Measurements from ENCODE around the gene ABCA3.

Gene ABCA3

DNA sequence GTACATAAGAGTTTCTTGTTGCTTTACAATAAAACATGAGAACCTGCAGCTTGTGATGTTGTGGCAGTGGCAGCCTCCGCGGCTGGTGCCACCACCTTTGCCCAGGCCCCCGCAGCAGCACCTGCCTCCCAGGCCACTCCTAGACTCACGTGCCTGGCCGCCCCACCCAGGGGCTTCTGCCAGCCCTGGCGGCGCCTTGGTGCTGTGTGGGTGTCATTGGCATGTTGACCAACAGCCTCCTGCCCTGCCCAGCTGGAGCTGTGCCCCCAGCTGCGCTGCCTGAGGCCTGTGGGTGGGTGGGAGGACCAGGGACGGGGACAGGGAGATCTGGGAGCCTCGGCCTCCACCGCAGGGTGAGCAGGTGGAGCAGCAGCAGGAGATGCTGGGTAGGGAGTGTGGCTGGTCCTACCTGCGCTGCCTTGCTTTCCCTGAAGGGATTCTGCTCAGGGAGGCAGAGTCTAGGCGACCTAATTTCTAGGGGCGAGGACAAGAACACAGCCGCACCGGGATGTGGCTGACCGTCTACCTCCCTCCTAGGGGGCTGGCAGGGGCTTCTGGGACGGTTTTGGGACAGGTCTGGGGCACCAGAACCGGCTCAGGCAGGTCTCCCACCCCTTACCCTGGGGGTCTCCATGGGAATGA is 104.7 kb downstream of the ABCA3 start:
- DNase-seq (ENCODE audit: low read depth in 1 of 2, low spot score in 1 of 2): no peak

GRCh38 chr16:2235234-2235651 is 105.3 kb downstream of the ABCA3 start:
- DNase-seq (ENCODE audit: low read depth in 1 of 2, low spot score in 1 of 2): no peak

DNA sequence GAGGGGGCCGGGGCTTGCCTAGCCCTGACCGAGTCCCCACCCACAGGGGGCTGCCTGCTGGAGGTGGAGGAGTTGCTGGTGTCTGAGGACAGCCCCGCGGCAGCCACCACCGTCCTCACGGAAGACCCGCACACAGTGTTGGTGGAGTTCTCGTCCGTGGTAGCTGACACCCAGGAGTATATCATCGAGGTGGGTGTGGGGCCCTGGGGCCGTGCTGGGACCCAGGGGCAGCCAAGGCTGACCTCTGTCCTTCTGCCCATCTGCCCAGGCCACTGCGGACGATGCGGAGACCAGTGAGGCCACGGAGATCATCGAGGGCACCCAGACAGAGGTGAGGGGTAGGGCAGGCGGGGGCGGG is 105.7 kb downstream of the ABCA3 start:
- no peak for DNase-seq (ENCODE audit: low read depth in 1 of 2, low spot score in 1 of 2)

- no peak for DNase-seq (ENCODE audit: low read depth in 1 of 2, low spot score in 1 of 2)
Observed at GRCh38 chr16:2233872-2234812, 106.4 kb downstream of the ABCA3 start.

- no peak for DNase-seq (ENCODE audit: low read depth in 1 of 2, low spot score in 1 of 2)
Observed at GRCh38 chr16:2233046-2233775, 107.3 kb downstream of the ABCA3 start.

- DNase-seq (ENCODE audit: low read depth in 1 of 2, low spot score in 1 of 2): no peak
Observed at GRCh38 chr16:2232094-2232990, 108.2 kb downstream of the ABCA3 start.

DNA sequence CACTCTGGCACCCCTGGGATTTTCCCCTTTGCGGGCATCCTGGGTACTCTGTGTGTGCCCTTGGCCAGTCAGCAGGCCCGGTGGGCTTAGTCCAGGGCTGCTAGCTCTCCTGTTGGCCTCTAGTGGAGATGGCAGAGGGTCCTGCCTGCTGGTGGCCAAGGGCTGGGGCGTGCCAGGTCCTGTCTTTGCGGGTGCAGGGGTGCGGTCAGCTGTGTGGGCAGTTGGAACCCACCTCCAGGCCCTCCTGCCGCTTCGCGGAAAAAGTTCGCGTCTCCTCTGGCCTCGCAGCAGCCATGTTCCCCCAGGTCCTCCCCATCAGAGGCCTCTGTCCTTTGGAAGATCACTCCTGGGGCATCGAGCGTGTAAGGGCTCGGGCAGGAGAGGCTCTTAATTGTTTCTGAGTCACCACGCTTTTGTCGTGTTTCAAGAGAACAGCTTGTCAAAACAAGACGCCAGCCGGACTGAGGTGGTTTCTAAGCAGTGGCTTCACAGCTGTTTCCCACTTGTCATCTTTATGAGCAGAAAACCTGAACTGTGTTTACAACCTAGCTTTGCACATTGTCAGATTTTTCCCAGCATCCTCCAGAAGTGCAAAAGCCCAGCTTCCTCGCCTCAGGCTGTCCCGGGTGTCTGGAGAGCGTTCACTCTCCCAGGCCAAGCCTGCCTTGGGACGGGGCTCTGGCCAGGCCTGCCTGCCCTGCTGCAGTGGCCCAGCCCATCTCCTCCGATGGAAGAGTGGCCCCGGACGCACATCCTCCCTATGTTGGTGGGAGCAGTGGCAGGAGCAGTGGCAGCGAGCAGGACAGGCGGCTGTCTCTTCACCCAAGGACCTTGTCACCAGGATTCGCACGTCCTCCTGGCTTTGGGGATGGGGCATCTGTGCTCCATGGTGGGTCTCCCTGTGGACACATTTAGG is 109.3 kb downstream of the ABCA3 start:
- DNase-seq (ENCODE audit: low read depth in 1 of 2, low spot score in 1 of 2): no peak

- no peak for DNase-seq (ENCODE audit: low read depth in 1 of 2, low spot score in 1 of 2)
Observed at GRCh38 chr16:2230376-2230775, 110.2 kb downstream of the ABCA3 start.

DNA sequence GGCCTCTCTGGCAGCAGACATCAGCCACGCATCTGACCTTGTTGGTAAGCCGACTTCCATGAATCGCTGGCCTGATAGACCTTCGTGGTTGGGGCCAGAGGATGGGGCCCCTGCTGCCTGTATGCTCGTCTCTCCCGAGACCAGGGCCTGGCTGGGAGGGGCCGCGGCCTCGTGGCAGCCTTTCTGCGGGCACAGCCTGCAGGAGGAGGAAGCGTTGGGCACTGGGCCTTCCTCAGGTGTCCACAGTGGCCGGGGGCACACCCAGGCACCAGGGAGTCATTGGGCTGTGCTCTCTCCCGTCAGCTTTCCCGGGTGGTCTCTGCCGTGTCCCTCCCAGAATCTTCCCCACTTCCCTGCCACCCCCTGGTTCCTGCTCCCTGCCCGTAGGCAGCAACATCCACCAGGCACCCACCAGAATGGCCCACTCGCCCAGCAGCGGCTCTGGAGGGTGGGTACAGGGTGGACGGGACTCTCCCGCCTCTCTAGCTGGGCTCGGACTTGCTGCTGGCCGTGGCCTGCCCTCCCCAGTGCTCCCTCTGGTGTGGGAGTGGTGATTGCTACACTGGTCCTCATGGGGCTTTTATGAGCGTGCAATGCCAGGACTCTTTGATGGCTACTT is 110.8 kb downstream of the ABCA3 start:
- DNase-seq (ENCODE audit: low read depth in 1 of 2, low spot score in 1 of 2): no peak

DNA sequence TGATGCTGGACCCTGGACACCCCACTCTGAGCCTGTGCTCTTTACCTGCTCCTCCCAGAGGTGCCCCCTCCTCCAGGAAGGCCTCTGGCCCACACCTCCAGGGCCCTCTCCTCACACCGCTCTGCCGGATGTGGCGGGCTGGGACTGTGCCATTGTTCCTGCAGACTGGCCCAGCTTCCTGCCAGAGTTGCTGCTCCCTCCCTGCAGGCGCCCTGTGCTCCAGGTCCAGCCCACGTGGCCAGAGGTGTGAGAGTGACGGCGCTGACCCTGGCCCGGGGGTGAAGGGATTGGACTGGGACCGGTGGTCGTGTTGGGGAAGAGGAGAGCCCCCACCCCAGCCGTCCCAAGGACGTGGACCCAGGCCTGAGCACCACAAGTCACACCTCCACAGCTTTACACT is 111.4 kb downstream of the ABCA3 start:
- no peak for DNase-seq (ENCODE audit: low read depth in 1 of 2, low spot score in 1 of 2)

GRCh38 chr16:2228161-2228824 is 112.2 kb downstream of the ABCA3 start:
- DNase-seq (ENCODE audit: low read depth in 1 of 2, low spot score in 1 of 2): no peak

- DNase-seq (ENCODE audit: low read depth in 1 of 2, low spot score in 1 of 2): no peak
Observed at GRCh38 chr16:2226918-2227317, 113.6 kb downstream of the ABCA3 start.

DNA sequence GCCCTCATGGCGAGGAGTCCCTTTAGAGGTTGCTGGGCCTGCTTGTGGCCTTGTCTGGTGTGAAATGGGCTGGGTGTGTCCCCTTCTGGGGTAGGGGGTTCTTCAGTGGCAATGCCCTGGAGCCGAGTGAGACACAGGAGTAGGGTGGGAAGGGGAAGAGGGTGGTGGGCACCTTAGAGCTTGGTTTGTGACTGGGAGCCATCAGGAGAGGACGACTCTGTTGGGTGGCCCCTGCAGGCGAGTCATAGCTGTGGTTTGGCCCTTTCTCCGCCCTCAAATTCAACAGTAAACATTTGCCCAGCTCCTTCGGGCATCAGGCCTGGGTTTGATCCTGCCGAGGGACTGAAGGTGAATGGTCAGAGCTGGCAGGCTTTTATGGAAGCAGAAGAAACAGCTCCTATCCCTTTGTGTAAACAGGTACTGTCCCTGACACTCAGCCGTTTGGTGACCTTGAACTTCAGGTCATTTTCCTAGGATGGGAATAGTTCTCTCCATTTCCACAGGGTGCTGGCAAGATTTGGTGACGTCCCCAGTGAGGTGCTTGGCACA is 114.2 kb downstream of the ABCA3 start:
- no peak for DNase-seq (ENCODE audit: low read depth in 1 of 2, low spot score in 1 of 2)
